ENCODE measurements around the gene NDE1. TPM values are rescaled to one million over a fixed set of nuclear protein-coding genes. Genes with fewer than 3 reads are reported as not detected.
A peak's percentile ranks its signal among the peaks of the same experiment; 100 is the strongest.

Gene NDE1
- total and polyA plus RNA-seq, 2 of the 4 experiments (the other 2 are of a cell fraction), result 22.7 to 29.2 TPM

DNA sequence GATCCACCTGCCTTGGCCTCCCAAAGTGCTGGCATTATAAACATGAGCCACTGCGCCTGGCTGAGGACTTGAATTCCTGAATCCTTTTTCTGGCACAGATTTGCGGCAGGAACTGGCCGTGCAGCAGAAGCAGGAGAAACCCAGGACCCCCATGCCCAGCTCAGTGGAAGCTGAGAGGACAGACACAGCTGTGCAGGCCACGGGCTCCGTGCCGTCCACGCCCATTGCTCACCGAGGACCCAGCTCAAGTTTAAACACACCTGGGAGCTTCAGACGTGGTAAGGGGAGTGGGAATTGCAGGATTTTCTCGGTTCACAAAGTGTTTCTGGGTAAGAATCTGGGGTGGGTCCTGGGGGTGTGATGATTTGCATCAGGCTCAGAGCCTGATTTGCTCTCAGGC, 41.0 kb downstream of the NDE1 start:
- H2AFZ ChIP-seq (replicated peaks; ENCODE audit: low read length, poor library complexity), result no peak overlapping the region
- H3K27ac ChIP-seq (ENCODE audit: insufficient read depth, low read length), result no peak overlapping the region
- H2BK5ac ChIP-seq (ENCODE audit: low read depth, low read length, poor library complexity, severe bottlenecking), result no peak overlapping the region
- H3K9ac ChIP-seq (ENCODE audit: low read depth, low read length), result no peak overlapping the region
- intact Hi-C loops (cut with micrococcal nuclease), result no loop called here
- H3K23ac ChIP-seq (ENCODE audit: low read depth, low read length), result no peak overlapping the region
- TF ChIP-seq CHD1 (IDR thresholded peaks at IDR 0.05; ENCODE audit: low read depth, low read length) (no peak), MXI1 (IDR thresholded peaks at IDR 0.05; ENCODE audit: borderline replicate concordance, low read depth, low read length) (no peak), MAZ (IDR thresholded peaks at IDR 0.05; ENCODE audit: borderline replicate concordance, low read depth, low read length) (no peak), MAFK (IDR thresholded peaks at IDR 0.05; ENCODE audit: low read depth, low read length) (no peak), USF2 (IDR thresholded peaks at IDR 0.05; ENCODE audit: low read depth, low read length) (no peak), CTCF (conservative IDR thresholded peaks at IDR 0.05; ENCODE audit: low read depth, low read length) (no peak), BHLHE40 (IDR thresholded peaks at IDR 0.05; ENCODE audit: low read depth, low read length) (no peak), RAD21 (IDR thresholded peaks at IDR 0.05; ENCODE audit: low read length) (no peak), RFX5 (IDR thresholded peaks at IDR 0.05; ENCODE audit: low read depth, low read length) (no peak), RCOR1 (IDR thresholded peaks at IDR 0.05; ENCODE audit: insufficient replicate concordance, low read length) (no peak), CEBPB (IDR thresholded peaks at IDR 0.05; ENCODE audit: low read depth, low read length) (no peak), NFE2L2 (IDR thresholded peaks at IDR 0.05; ENCODE audit: low read depth, low read length) (no peak), SMC3 (IDR thresholded peaks at IDR 0.05; ENCODE audit: low read depth, low read length) (no peak), FOS (IDR thresholded peaks at IDR 0.05; ENCODE audit: low read depth, low read length) (no peak), POLR2A (IDR thresholded peaks at IDR 0.05; ENCODE audit: low read depth, low read length) (no peak)
- TF ChIP-seq, protein P1, sequence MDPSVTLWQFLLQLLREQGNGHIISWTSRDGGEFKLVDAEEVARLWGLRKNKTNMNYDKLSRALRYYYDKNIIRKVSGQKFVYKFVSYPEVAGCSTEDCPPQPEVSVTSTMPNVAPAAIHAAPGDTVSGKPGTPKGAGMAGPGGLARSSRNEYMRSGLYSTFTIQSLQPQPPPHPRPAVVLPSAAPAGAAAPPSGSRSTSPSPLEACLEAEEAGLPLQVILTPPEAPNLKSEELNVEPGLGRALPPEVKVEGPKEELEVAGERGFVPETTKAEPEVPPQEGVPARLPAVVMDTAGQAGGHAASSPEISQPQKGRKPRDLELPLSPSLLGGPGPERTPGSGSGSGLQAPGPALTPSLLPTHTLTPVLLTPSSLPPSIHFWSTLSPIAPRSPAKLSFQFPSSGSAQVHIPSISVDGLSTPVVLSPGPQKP (IDR thresholded peaks at IDR 0.05; ENCODE audit: borderline replicate concordance, low read depth, low read length), result no peak
- no peak overlapping the region; the same call in 1 of the 2 replicates for H2BK20ac ChIP-seq (ENCODE audit: low read depth, low read length)
- H3K36me3 ChIP-seq (ENCODE audit: control insufficient read depth, insufficient read depth, low read length), result peaks cover 54% of the 10 kb centered on the region
- H2BK120ac ChIP-seq (ENCODE audit: low read depth, low read length), result no peak overlapping the region
- ChIA-PET CTCF (interaction anchor here (1.3 kb wide), 1 partner anchor 9 kb away, joined by 5 read pairs; no protein-coding TSS in a partner anchor), POLR2A (ENCODE audit: unreplicated experiment) (no interaction called here)
- H2AK9ac ChIP-seq (replicated peaks; ENCODE audit: low read depth, low read length, poor library complexity), result peak overlapping the region; percentile 90
- no peak overlapping the region for H3K4me3 ChIP-seq (ENCODE audit: insufficient read depth, low read depth, low read length)
- no peaks in the 10 kb centered on the region; the same call in 1 of the 2 replicates for H4K20me1 ChIP-seq (ENCODE audit: insufficient read depth, low read length)
- no peak overlapping the region for H2BK15ac ChIP-seq (ENCODE audit: low read depth, low read length)
- H4K8ac ChIP-seq (ENCODE audit: low read depth in 2 of 2, low read length in 2 of 2), result no peak overlapping the region
- no peak overlapping the region for H4K5ac ChIP-seq (ENCODE audit: low read depth, low read length)
- dilution Hi-C loops (cut with HindIII; ENCODE audit: low sequenced_read_pairs, unreplicated experiment), result no loop called here
- no peaks in the 10 kb centered on the region for H3K27me3 ChIP-seq (ENCODE audit: control insufficient read depth, insufficient read depth, low read length)
- H3K14ac ChIP-seq (replicated peaks; ENCODE audit: low read depth, low read length), result no peak overlapping the region
- ATAC-seq (ENCODE audit: low read depth) (no peak), DNase-seq (no peak)
- no peaks in the 10 kb centered on the region for H3K4me1 ChIP-seq (ENCODE audit: control insufficient read depth, insufficient read depth, low read length)
- H3K56ac ChIP-seq (ENCODE audit: extremely low read depth, insufficient read depth, low read length), result no peak overlapping the region
- no peak overlapping the region for H4K91ac ChIP-seq (ENCODE audit: insufficient read depth, low read depth, low read length)
- no TSS peak for BruUV-seq (replicated peaks)
- WGBS, 2 experiments (ENCODE audit: extremely low coverage in 2 of 2, insufficient read length in 1 of 2), result 88% methylated on average over 5 of the region's 10 CpGs; no CpG with 5 or more reads in 1 of the 2 experiments
- H3K9me3 ChIP-seq (ENCODE audit: control insufficient read depth, insufficient read depth, low read length), result no peaks in the 10 kb centered on the region
- H2AK5ac ChIP-seq (ENCODE audit: low read depth, low read length), result peak overlapping the region; percentile 31; the same call in 1 of the 2 replicates
- no peak overlapping the region for H3K4ac ChIP-seq (ENCODE audit: low read depth, low read length)
- no peak overlapping the region for H3K18ac ChIP-seq (ENCODE audit: low read depth, low read length)
- H3K79me1 ChIP-seq (ENCODE audit: low read depth in 1 of 2, low read length in 2 of 2), result peaks cover 3 to 20% of the 10 kb centered on the region in 2 experiments; a peak in 3 of 4 replicates
- in situ Hi-C loops (cut with MboI; ENCODE audit: low sequenced_read_pairs), result loop anchor here (5.0 kb wide), 1 partner anchor 49 kb away; the partner anchor contains the start of gene MARF1
- H3K9me1 ChIP-seq (ENCODE audit: insufficient read depth, low read length), result no peaks in the 10 kb centered on the region; the same call in 1 of the 2 replicates
- H3K4me2 ChIP-seq (ENCODE audit: low read depth, low read length), result no peak overlapping the region

Measured in IMR-90 (cell line).